Measurements from ENCODE around the gene TBCCD1. TPM values are rescaled to one million over a fixed set of nuclear protein-coding genes. Genes with fewer than 3 reads are reported as not detected.

TBCCD1 gene
- total RNA-seq, 1 donor from 2014 or later, result 19.5 TPM

GRCh38 chr3:186511245-186511644, 55.9 kb downstream of the TBCCD1 start:
- no peak for TF ChIP-seq CTCF (IDR thresholded peaks at IDR 0.05; ENCODE audit: unreplicated experiment)
- DNase-seq (ENCODE audit: low spot score), result no peak
- no peaks in the 10 kb centered on the region for H3K36me3 Mint-ChIP-seq (ENCODE audit: low read depth, unreplicated experiment)
- no peaks in the 10 kb centered on the region for H3K9me3 Mint-ChIP-seq (ENCODE audit: unreplicated experiment)
- peaks cover 3% of the 10 kb centered on the region for H3K27me3 Mint-ChIP-seq (ENCODE audit: unreplicated experiment)
- H3K27ac Mint-ChIP-seq (ENCODE audit: unreplicated experiment), result no peak overlapping the region
- peaks cover 2% of the 10 kb centered on the region for H3K4me1 Mint-ChIP-seq (ENCODE audit: unreplicated experiment)
- no peak overlapping the region for H3K4me3 Mint-ChIP-seq (ENCODE audit: unreplicated experiment)

- Mint-ChIP-seq H3K27me3 (ENCODE audit: unreplicated experiment) (peaks cover 3% of the 10 kb centered on the region), H3K4me3 (ENCODE audit: unreplicated experiment) (no peak overlapping the region), H3K36me3 (ENCODE audit: low read depth, unreplicated experiment) (no peaks in the 10 kb centered on the region), H3K4me1 (ENCODE audit: unreplicated experiment) (peaks cover 5% of the 10 kb centered on the region), H3K27ac (ENCODE audit: unreplicated experiment) (no peak overlapping the region), H3K9me3 (ENCODE audit: unreplicated experiment) (no peaks in the 10 kb centered on the region)
- no peak for TF ChIP-seq CTCF (IDR thresholded peaks at IDR 0.05; ENCODE audit: unreplicated experiment)
- no peak for DNase-seq (ENCODE audit: low spot score)
Measured at GRCh38 chr3:186510374-186511079, 56.6 kb downstream of the TBCCD1 start.

GRCh38 chr3:186509423-186509822, 57.7 kb downstream of the TBCCD1 start:
- Mint-ChIP-seq H3K4me3 (ENCODE audit: unreplicated experiment) (no peak overlapping the region), H3K4me1 (ENCODE audit: unreplicated experiment) (peaks cover 13% of the 10 kb centered on the region), H3K36me3 (ENCODE audit: low read depth, unreplicated experiment) (no peaks in the 10 kb centered on the region), H3K27ac (ENCODE audit: unreplicated experiment) (no peak overlapping the region), H3K27me3 (ENCODE audit: unreplicated experiment) (peaks cover 1% of the 10 kb centered on the region), H3K9me3 (ENCODE audit: unreplicated experiment) (no peaks in the 10 kb centered on the region)
- no peak for TF ChIP-seq CTCF (IDR thresholded peaks at IDR 0.05; ENCODE audit: unreplicated experiment)
- DNase-seq (ENCODE audit: low spot score), result no peak

GRCh38 chr3:186506857-186507256, 60.3 kb downstream of the TBCCD1 start:
- DNase-seq (ENCODE audit: low spot score), result no peak
- no peak for TF ChIP-seq CTCF (IDR thresholded peaks at IDR 0.05; ENCODE audit: unreplicated experiment)
- H3K9me3 Mint-ChIP-seq (ENCODE audit: unreplicated experiment), result no peaks in the 10 kb centered on the region
- H3K4me3 Mint-ChIP-seq (ENCODE audit: unreplicated experiment), result no peak overlapping the region
- H3K4me1 Mint-ChIP-seq (ENCODE audit: unreplicated experiment), result peaks cover 18% of the 10 kb centered on the region
- H3K36me3 Mint-ChIP-seq (ENCODE audit: low read depth, unreplicated experiment), result no peaks in the 10 kb centered on the region
- H3K27ac Mint-ChIP-seq (ENCODE audit: unreplicated experiment), result no peak overlapping the region
- no peaks in the 10 kb centered on the region for H3K27me3 Mint-ChIP-seq (ENCODE audit: unreplicated experiment)

GRCh38 chr3:186506191-186506739, 60.9 kb downstream of the TBCCD1 start:
- H3K36me3 Mint-ChIP-seq (ENCODE audit: low read depth, unreplicated experiment), result no peaks in the 10 kb centered on the region
- no peaks in the 10 kb centered on the region for H3K9me3 Mint-ChIP-seq (ENCODE audit: unreplicated experiment)
- H3K27ac Mint-ChIP-seq (ENCODE audit: unreplicated experiment), result no peak overlapping the region
- no peak overlapping the region for H3K4me3 Mint-ChIP-seq (ENCODE audit: unreplicated experiment)
- H3K27me3 Mint-ChIP-seq (ENCODE audit: unreplicated experiment), result no peaks in the 10 kb centered on the region
- TF ChIP-seq CTCF (IDR thresholded peaks at IDR 0.05; ENCODE audit: unreplicated experiment), result no peak
- peaks cover 18% of the 10 kb centered on the region for H3K4me1 Mint-ChIP-seq (ENCODE audit: unreplicated experiment)
- DNase-seq (ENCODE audit: low spot score), result no peak

Data from endothelial cell (in vitro differentiated cells).